Lower leg skin (tissue), 3 donors: ENCODE measurements around the gene DCAF8L2.
"Not testable (repeated sequence)": the region's sequence is repeated elsewhere in the genome, so short reads cannot be mapped to it uniquely, and the experiment has no call there.

ENCODE experiments used
- POLR2A ChIP-seq, 2 donors: fragments of 450-650 bp; IDR thresholded peaks; one replicate each; pipeline ENCODE4 v1.6.1; 2016 to 2017; ENCODE audit warnings: antibody characterized with exemption in 2 of 2, mild to moderate bottlenecking in 1 of 2, moderate library complexity in 1 of 2
- TF ChIP-seq, protein P1 (sequence below), 3 donors: fragments of 450-650 bp; IDR thresholded peaks; one replicate each; pipeline ENCODE4 v1.5.1; 2016; ENCODE audit warnings: antibody characterized with exemption in 3 of 3, mild to moderate bottlenecking in 3 of 3, moderate library complexity in 2 of 3

DNA sequence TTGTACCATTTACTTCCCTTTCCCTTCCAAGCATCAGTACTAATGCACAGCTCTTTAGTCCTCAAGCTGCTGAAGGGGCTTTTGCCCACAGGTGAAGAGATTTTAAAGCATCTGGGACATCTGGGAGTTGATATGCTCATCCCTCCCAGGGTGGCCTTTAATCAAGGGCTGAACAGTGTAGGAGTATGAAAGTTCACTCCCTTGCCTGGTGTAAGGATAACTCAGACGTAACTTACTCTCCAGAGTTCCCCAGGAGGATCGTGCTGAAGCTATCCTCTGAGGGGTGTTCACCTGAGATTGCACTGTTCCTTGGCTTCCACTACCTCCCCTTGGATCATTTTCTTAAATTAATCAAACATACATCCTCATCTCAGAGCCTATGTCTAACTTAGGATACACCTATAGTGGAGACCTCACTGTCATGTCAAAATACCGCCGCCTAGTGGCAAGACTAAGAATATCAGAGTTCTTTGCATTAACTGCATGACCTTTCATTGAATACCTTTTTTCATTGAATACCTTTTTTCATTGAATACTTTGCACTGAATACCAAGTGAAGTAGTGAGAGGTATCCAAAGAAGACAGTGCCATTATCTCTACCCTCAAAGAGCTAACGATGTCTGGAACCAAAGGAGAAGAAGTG is 93.5 kb downstream of the DCAF8L2 start:
- not testable (repeated sequence) for TF ChIP-seq POLR2A (IDR thresholded peaks at IDR 0.05)
- TF ChIP-seq, protein P1, sequence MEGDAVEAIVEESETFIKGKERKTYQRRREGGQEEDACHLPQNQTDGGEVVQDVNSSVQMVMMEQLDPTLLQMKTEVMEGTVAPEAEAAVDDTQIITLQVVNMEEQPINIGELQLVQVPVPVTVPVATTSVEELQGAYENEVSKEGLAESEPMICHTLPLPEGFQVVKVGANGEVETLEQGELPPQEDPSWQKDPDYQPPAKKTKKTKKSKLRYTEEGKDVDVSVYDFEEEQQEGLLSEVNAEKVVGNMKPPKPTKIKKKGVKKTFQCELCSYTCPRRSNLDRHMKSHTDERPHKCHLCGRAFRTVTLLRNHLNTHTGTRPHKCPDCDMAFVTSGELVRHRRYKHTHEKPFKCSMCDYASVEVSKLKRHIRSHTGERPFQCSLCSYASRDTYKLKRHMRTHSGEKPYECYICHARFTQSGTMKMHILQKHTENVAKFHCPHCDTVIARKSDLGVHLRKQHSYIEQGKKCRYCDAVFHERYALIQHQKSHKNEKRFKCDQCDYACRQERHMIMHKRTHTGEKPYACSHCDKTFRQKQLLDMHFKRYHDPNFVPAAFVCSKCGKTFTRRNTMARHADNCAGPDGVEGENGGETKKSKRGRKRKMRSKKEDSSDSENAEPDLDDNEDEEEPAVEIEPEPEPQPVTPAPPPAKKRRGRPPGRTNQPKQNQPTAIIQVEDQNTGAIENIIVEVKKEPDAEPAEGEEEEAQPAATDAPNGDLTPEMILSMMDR (IDR thresholded peaks at IDR 0.05): not testable (repeated sequence)
